GM23338 (cell line): ENCODE data around the gene ZBTB40.

ENCODE experiments used
- CREB1 ChIP-seq: fragments of 250-450 bp; sonication (Bioruptor Pico); IDR thresholded peaks from 2 replicates; pipeline ENCODE4 v1.5.0; 2020; ENCODE audit warnings: low read depth, mild to moderate bottlenecking, moderate library complexity
- EZH2 ChIP-seq: fragments of 200-600 bp; sonication (generic); IDR thresholded peaks from one replicate; pipeline ENCODE4 v1.8.0; 2017; ENCODE audit warnings: antibody characterized with exemption, mild to moderate bottlenecking, low read depth; ENCODE audit not compliant: unreplicated experiment
- EZH2phosphoT487 ChIP-seq: fragments of 200-600 bp; sonication (generic); IDR thresholded peaks from one replicate; pipeline ENCODE4 v1.8.1; 2018; ENCODE audit warnings: antibody characterized with exemption; ENCODE audit not compliant: unreplicated experiment
- JUNB ChIP-seq: IDR thresholded peaks from one replicate; pipeline ENCODE4 v1.6.1; 2016; ENCODE audit warnings: antibody characterized with exemption; ENCODE audit not compliant: unreplicated experiment
- NANOG ChIP-seq: IDR thresholded peaks from 2 replicates; pipeline ENCODE4 v1.6.1; 2016; ENCODE audit warnings: antibody characterized with exemption, borderline replicate concordance
- POLR2AphosphoS5 ChIP-seq: IDR thresholded peaks from 2 replicates; pipeline ENCODE4 v1.6.1; 2016; ENCODE audit warnings: antibody characterized with exemption, low read depth
- REST ChIP-seq: IDR thresholded peaks from one replicate; pipeline ENCODE4 v1.6.1; 2018; ENCODE audit warnings: antibody characterized with exemption; ENCODE audit not compliant: unreplicated experiment
- STAT1 ChIP-seq: IDR thresholded peaks from one replicate; pipeline ENCODE4 v1.6.1; 2016; ENCODE audit warnings: antibody characterized with exemption; ENCODE audit not compliant: unreplicated experiment
- ZNF114 ChIP-seq: fragments of 250-450 bp; sonication (Bioruptor Pico); IDR thresholded peaks from 2 replicates; pipeline ENCODE4 v1.5.0; 2020; ENCODE audit warnings: mild to moderate bottlenecking, moderate library complexity
- ZNF331 ChIP-seq: fragments of 250-450 bp; sonication (Bioruptor Pico); IDR thresholded peaks from 2 replicates; pipeline ENCODE4 v1.5.0; 2020; ENCODE audit warnings: low read depth, mild to moderate bottlenecking, moderate library complexity
- TF ChIP-seq, protein P1 (sequence below): IDR thresholded peaks from 2 replicates; pipeline ENCODE4 v1.6.1; 2016; ENCODE audit warnings: antibody characterized with exemption
- TF ChIP-seq, protein P2 (sequence below), 2 experiments: fragments of 200-600 bp in 1 of 2; sonication (generic) in 1 of 2; conservative IDR thresholded peaks; 2 replicates each; pipeline versions ENCODE4 v1.5.1 to v1.6.1; 2016 to 2017; ENCODE audit warnings: antibody characterized with exemption in 2 of 2, low read depth in 2 of 2, mild to moderate bottlenecking in 2 of 2, moderate library complexity in 1 of 2
- TF ChIP-seq, protein P3 (sequence below): fragments of 250-450 bp; sonication (Bioruptor Pico); IDR thresholded peaks from 2 replicates; pipeline ENCODE4 v1.5.0; 2020; ENCODE audit warnings: mild to moderate bottlenecking, moderate library complexity

- TF ChIP-seq POLR2AphosphoS5 (no peak), EZH2phosphoT487 (no peak), ZNF331 (CRISPR knock-in tag) (no peak), EZH2 (no peak), REST (no peak), CREB1 (CRISPR knock-in tag) (no peak), STAT1 (no peak), JUNB (no peak), ZNF114 (no peak), NANOG (no peak)
- TF ChIP-seq, protein P1, sequence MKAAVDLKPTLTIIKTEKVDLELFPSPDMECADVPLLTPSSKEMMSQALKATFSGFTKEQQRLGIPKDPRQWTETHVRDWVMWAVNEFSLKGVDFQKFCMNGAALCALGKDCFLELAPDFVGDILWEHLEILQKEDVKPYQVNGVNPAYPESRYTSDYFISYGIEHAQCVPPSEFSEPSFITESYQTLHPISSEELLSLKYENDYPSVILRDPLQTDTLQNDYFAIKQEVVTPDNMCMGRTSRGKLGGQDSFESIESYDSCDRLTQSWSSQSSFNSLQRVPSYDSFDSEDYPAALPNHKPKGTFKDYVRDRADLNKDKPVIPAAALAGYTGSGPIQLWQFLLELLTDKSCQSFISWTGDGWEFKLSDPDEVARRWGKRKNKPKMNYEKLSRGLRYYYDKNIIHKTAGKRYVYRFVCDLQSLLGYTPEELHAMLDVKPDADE, result no peak
- TF ChIP-seq, protein P2, sequence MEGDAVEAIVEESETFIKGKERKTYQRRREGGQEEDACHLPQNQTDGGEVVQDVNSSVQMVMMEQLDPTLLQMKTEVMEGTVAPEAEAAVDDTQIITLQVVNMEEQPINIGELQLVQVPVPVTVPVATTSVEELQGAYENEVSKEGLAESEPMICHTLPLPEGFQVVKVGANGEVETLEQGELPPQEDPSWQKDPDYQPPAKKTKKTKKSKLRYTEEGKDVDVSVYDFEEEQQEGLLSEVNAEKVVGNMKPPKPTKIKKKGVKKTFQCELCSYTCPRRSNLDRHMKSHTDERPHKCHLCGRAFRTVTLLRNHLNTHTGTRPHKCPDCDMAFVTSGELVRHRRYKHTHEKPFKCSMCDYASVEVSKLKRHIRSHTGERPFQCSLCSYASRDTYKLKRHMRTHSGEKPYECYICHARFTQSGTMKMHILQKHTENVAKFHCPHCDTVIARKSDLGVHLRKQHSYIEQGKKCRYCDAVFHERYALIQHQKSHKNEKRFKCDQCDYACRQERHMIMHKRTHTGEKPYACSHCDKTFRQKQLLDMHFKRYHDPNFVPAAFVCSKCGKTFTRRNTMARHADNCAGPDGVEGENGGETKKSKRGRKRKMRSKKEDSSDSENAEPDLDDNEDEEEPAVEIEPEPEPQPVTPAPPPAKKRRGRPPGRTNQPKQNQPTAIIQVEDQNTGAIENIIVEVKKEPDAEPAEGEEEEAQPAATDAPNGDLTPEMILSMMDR (conservative IDR thresholded peaks at IDR 0.05; ENCODE audit: low read depth in 2 of 2), result no peak
- TF ChIP-seq, protein P3, sequence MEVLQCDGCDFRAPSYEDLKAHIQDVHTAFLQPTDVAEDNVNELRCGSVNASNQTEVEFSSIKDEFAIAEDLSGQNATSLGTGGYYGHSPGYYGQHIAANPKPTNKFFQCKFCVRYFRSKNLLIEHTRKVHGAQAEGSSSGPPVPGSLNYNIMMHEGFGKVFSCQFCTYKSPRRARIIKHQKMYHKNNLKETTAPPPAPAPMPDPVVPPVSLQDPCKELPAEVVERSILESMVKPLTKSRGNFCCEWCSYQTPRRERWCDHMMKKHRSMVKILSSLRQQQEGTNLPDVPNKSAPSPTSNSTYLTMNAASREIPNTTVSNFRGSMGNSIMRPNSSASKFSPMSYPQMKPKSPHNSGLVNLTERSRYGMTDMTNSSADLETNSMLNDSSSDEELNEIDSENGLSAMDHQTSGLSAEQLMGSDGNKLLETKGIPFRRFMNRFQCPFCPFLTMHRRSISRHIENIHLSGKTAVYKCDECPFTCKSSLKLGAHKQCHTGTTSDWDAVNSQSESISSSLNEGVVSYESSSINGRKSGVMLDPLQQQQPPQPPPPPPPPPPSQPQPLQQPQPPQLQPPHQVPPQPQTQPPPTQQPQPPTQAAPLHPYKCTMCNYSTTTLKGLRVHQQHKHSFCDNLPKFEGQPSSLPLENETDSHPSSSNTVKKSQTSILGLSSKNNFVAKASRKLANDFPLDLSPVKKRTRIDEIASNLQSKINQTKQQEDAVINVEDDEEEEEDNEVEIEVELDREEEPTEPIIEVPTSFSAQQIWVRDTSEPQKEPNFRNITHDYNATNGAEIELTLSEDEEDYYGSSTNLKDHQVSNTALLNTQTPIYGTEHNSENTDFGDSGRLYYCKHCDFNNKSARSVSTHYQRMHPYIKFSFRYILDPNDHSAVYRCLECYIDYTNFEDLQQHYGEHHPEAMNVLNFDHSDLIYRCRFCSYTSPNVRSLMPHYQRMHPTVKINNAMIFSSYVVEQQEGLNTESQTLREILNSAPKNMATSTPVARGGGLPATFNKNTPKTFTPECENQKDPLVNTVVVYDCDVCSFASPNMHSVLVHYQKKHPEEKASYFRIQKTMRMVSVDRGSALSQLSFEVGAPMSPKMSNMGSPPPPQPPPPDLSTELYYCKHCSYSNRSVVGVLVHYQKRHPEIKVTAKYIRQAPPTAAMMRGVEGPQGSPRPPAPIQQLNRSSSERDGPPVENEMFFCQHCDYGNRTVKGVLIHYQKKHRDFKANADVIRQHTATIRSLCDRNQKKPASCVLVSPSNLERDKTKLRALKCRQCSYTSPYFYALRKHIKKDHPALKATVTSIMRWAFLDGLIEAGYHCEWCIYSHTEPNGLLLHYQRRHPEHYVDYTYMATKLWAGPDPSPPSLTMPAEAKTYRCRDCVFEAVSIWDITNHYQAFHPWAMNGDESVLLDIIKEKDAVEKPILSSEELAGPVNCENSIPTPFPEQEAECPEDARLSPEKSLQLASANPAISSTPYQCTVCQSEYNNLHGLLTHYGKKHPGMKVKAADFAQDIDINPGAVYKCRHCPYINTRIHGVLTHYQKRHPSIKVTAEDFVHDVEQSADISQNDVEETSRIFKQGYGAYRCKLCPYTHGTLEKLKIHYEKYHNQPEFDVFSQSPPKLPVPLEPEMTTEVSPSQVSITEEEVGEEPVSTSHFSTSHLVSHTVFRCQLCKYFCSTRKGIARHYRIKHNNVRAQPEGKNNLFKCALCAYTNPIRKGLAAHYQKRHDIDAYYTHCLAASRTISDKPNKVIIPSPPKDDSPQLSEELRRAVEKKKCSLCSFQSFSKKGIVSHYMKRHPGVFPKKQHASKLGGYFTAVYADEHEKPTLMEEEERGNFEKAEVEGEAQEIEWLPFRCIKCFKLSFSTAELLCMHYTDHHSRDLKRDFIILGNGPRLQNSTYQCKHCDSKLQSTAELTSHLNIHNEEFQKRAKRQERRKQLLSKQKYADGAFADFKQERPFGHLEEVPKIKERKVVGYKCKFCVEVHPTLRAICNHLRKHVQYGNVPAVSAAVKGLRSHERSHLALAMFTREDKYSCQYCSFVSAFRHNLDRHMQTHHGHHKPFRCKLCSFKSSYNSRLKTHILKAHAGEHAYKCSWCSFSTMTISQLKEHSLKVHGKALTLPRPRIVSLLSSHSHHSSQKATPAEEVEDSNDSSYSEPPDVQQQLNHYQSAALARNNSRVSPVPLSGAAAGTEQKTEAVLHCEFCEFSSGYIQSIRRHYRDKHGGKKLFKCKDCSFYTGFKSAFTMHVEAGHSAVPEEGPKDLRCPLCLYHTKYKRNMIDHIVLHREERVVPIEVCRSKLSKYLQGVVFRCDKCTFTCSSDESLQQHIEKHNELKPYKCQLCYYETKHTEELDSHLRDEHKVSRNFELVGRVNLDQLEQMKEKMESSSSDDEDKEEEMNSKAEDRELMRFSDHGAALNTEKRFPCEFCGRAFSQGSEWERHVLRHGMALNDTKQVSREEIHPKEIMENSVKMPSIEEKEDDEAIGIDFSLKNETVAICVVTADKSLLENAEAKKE, result no peak
These were observed 116.3 kb downstream of the ZBTB40 start for GRCh38 chr1:22567994-22568393.
